HG03378 (cell line): Measurements from ENCODE around the gene RFC2.
"Not testable (repeated sequence)": the region's sequence is repeated elsewhere in the genome, so short reads cannot be mapped to it uniquely, and the experiment has no call there.

Experiments used
- ATAC-seq: cut with Tn5 transposase; IDR thresholded peaks from one replicate; pipeline ENCODE4 v1.9.1; 2021; ENCODE audit warnings: mild to moderate bottlenecking, moderate library complexity; ENCODE audit not compliant: unreplicated experiment

The RFC2 gene

GRCh38 chr7:74220229-74220628, 34.0 kb downstream of the RFC2 start:
- ATAC-seq = no peak

GRCh38 chr7:74219416-74219815, 34.8 kb downstream of the RFC2 start:
- no peak for ATAC-seq

GRCh38 chr7:74218343-74218698, 35.9 kb downstream of the RFC2 start:
- no peak for ATAC-seq

GRCh38 chr7:74217455-74218342, 36.5 kb downstream of the RFC2 start:
- ATAC-seq = peak; percentile 59

- ATAC-seq = no peak
Observed at GRCh38 chr7:74216361-74216761, 37.8 kb downstream of the RFC2 start.

GRCh38 chr7:74215921-74216320, 38.3 kb downstream of the RFC2 start:
- no peak for ATAC-seq

- no peak for ATAC-seq
Observed at GRCh38 chr7:74214816-74215630, 39.2 kb downstream of the RFC2 start.

- no peak for ATAC-seq
Observed at GRCh38 chr7:74212661-74213060, 41.5 kb downstream of the RFC2 start.

GRCh38 chr7:74208241-74208640, 46.0 kb downstream of the RFC2 start:
- not testable (repeated sequence) for ATAC-seq

- no peak for ATAC-seq
Observed at GRCh38 chr7:74207586-74207985, 46.6 kb downstream of the RFC2 start.

GRCh38 chr7:74206589-74207120, 47.5 kb downstream of the RFC2 start:
- ATAC-seq = no peak

GRCh38 chr7:74206052-74206451, 48.1 kb downstream of the RFC2 start:
- ATAC-seq = not testable (repeated sequence)

- no peak for ATAC-seq
Observed at GRCh38 chr7:74203956-74204618, 50.1 kb downstream of the RFC2 start.

- no peak for ATAC-seq
Observed at GRCh38 chr7:74202841-74203556, 51.2 kb downstream of the RFC2 start.

- no peak for ATAC-seq
Observed at GRCh38 chr7:74199551-74200355, 54.4 kb downstream of the RFC2 start.

GRCh38 chr7:74197449-74198124, 56.6 kb downstream of the RFC2 start:
- no peak for ATAC-seq

- ATAC-seq = not testable (repeated sequence)
Observed at GRCh38 chr7:74195968-74196654, 58.1 kb downstream of the RFC2 start.

- not testable (repeated sequence) for ATAC-seq
Observed at GRCh38 chr7:74195139-74195860, 58.9 kb downstream of the RFC2 start.
